Myocyte (in vitro differentiated cells): Measurements from ENCODE around the gene SLC37A1. TPM values are rescaled to one million over a fixed set of nuclear protein-coding genes. Genes with fewer than 3 reads are reported as not detected.
"Not testable (repeated sequence)": the region's sequence is repeated elsewhere in the genome, so short reads cannot be mapped to it uniquely, and the experiment has no call there.

ENCODE experiments used
- DNase-seq: peaks from one replicate; pipeline ENCODE4 v3.0.0-alpha.2; 2012; ENCODE audit warnings: low read depth
- total RNA-seq: library from RNA; depleted of rRNA; stranded (reverse); fragments of >200 nt; gene quantifications from 2 replicates; pipeline ENCODE4 v1.2.3, GENCODE V29; 2014

The SLC37A1 gene
- total RNA-seq, 1 donor from 2014 or later, result not detected

- DNase-seq, result no peak
Observed at GRCh38 chr21:42614811-42615351, 101.2 kb downstream of the SLC37A1 start.

GRCh38 chr21:42615377-42615776 is 101.7 kb downstream of the SLC37A1 start:
- DNase-seq, result not testable (repeated sequence)

GRCh38 chr21:42615924-42616323 is 102.3 kb downstream of the SLC37A1 start:
- no peak for DNase-seq

- DNase-seq, result no peak
Observed at GRCh38 chr21:42616446-42616845, 102.8 kb downstream of the SLC37A1 start.

GRCh38 chr21:42616941-42617340 is 103.3 kb downstream of the SLC37A1 start:
- DNase-seq, result no peak

- DNase-seq, result no peak
Observed at GRCh38 chr21:42617486-42617885, 103.8 kb downstream of the SLC37A1 start.

GRCh38 chr21:42618707-42619102 is 105.1 kb downstream of the SLC37A1 start:
- DNase-seq, result no peak

GRCh38 chr21:42619166-42619565 is 105.5 kb downstream of the SLC37A1 start:
- no peak for DNase-seq

- DNase-seq, result no peak
Observed at GRCh38 chr21:42619841-42620240, 106.2 kb downstream of the SLC37A1 start.

GRCh38 chr21:42621166-42621818 is 107.6 kb downstream of the SLC37A1 start:
- no peak for DNase-seq

GRCh38 chr21:42621819-42622177 is 108.1 kb downstream of the SLC37A1 start:
- no peak for DNase-seq

GRCh38 chr21:42622284-42622683 is 108.6 kb downstream of the SLC37A1 start:
- no peak for DNase-seq

- no peak for DNase-seq
Observed at GRCh38 chr21:42623694-42624093, 110.0 kb downstream of the SLC37A1 start.

- no peak for DNase-seq
Observed at GRCh38 chr21:42624095-42624790, 110.6 kb downstream of the SLC37A1 start.

GRCh38 chr21:42624936-42625335 is 111.3 kb downstream of the SLC37A1 start:
- DNase-seq, result no peak

- DNase-seq, result no peak
Observed at GRCh38 chr21:42626171-42626570, 112.5 kb downstream of the SLC37A1 start.

GRCh38 chr21:42627527-42628289 is 114.1 kb downstream of the SLC37A1 start:
- DNase-seq, result no peak

- DNase-seq, result not testable (repeated sequence)
Observed at GRCh38 chr21:42628466-42629061, 114.9 kb downstream of the SLC37A1 start.

GRCh38 chr21:42629933-42630589 is 116.4 kb downstream of the SLC37A1 start:
- DNase-seq, result no peak

GRCh38 chr21:42630626-42631025 is 117.0 kb downstream of the SLC37A1 start:
- DNase-seq, result no peak
